ENCODE data around the gene ARHGAP10.

ARHGAP10 gene

GRCh38 chr4:147753047-147753446 is 21.2 kb downstream of the ARHGAP10 start:
- Histone ChIP-seq H3K36me3 (ENCODE audit: control insufficient read depth, insufficient read depth, low read length) (no peaks in the 10 kb centered on the region), H3K27me3 (ENCODE audit: control insufficient read depth, insufficient read depth, low read length) (no peaks in the 10 kb centered on the region), H3K27ac (ENCODE audit: low read depth, low read length) (no peak overlapping the region), H3K4me1 (ENCODE audit: control insufficient read depth, insufficient read depth, low read length) (peaks cover 23% of the 10 kb centered on the region), H3K9ac (ENCODE audit: low read length) (no peak overlapping the region), H3K4me3 (ENCODE audit: low read depth, low read length) (no peak overlapping the region), H3K9me3 (ENCODE audit: control insufficient read depth, insufficient read depth, low read depth, low read length) (no peaks in the 10 kb centered on the region)

DNA sequence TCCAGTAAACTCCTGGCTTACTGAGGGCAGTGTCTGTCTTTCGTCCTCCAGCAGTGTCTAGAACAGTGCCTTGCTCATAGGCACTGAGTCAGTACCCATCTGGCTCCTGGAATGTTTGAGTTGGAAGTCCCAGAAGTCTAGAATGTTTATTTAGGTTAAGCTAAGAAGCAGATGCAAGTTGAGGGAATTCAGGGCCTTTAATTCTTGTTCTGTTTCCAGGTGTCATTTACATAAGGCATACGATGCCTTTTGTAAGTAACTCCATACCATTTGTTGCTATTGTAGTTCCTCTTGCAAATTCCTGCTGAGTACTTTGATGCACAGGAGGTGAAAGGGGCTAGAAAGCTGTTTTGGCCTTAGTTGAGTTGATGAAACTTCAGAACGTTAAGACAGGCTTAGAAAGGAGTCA is 22.2 kb downstream of the ARHGAP10 start:
- Histone ChIP-seq H3K27ac (ENCODE audit: low read depth, low read length) (0 out of 2 replicates have a peak overlapping the region, but pooled peaks have one; percentile 0), H3K9ac (ENCODE audit: low read length) (no peak overlapping the region)

DNA sequence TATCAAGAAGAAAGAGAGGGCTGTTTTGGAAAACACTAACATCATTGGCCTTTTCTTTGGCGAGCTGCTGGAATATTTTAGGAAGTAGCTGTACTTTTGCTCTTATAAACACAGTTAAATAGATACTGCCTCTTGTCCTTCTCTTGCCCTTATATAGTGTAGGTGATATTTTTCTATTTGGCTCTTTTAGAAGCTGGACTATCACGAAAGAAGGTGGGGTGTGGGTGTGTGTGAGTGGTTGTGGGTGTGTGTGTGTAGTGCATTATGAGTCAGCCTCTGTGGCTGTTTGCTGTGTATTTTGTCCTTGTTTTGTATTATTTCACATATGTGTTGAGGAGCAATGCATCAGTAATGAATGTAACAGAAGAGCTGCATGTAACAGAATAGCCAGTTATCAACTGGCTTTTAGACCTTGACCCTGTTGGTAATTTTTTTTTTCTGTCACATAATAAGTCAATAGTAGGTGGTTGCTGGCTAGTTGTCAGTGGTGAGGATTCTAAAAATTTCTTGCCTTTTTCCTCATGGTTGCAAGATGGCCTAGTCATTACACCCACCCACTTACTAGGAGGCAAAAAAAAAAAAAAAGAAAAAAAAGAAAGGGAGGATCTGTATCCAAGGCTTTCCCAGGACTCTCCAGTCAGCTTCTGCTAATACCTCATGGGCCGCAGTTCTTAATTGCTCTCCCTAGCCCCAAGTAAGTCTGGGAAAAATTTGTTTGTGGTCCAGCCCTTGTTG is 23.8 kb downstream of the ARHGAP10 start:
- Histone ChIP-seq H3K4me1 (ENCODE audit: control insufficient read depth, insufficient read depth, low read length) (peaks cover 14% of the 10 kb centered on the region), H3K27ac (ENCODE audit: low read depth, low read length) (no peak overlapping the region), H3K9me3 (ENCODE audit: control insufficient read depth, insufficient read depth, low read depth, low read length) (no peaks in the 10 kb centered on the region), H3K4me3 (ENCODE audit: low read depth, low read length) (no peak overlapping the region), H3K9ac (ENCODE audit: low read length) (no peak overlapping the region), H3K27me3 (ENCODE audit: control insufficient read depth, insufficient read depth, low read length) (no peaks in the 10 kb centered on the region), H3K36me3 (ENCODE audit: control insufficient read depth, insufficient read depth, low read length) (no peaks in the 10 kb centered on the region)

More for the DNA sequence above, 22.2 kb downstream of the ARHGAP10 start:
- Histone ChIP-seq H3K36me3 (ENCODE audit: control insufficient read depth, insufficient read depth, low read length) (no peaks in the 10 kb centered on the region), H3K9me3 (ENCODE audit: control insufficient read depth, insufficient read depth, low read depth, low read length) (no peaks in the 10 kb centered on the region), H3K4me3 (ENCODE audit: low read depth, low read length) (no peak overlapping the region), H3K4me1 (ENCODE audit: control insufficient read depth, insufficient read depth, low read length) (peaks cover 23% of the 10 kb centered on the region), H3K27me3 (ENCODE audit: control insufficient read depth, insufficient read depth, low read length) (no peaks in the 10 kb centered on the region)

GRCh38 chr4:147756417-147756816 is 24.5 kb downstream of the ARHGAP10 start:
- no peaks in the 10 kb centered on the region for H3K9me3 ChIP-seq (ENCODE audit: control insufficient read depth, insufficient read depth, low read depth, low read length)
- H3K36me3 ChIP-seq (ENCODE audit: control insufficient read depth, insufficient read depth, low read length): no peaks in the 10 kb centered on the region
- H3K4me1 ChIP-seq (ENCODE audit: control insufficient read depth, insufficient read depth, low read length): peaks cover 14% of the 10 kb centered on the region
- H3K4me3 ChIP-seq (ENCODE audit: low read depth, low read length): no peak overlapping the region
- no peak overlapping the region for H3K9ac ChIP-seq (ENCODE audit: low read length)
- H3K27ac ChIP-seq (ENCODE audit: low read depth, low read length): no peak overlapping the region
- no peaks in the 10 kb centered on the region for H3K27me3 ChIP-seq (ENCODE audit: control insufficient read depth, insufficient read depth, low read length)

DNA sequence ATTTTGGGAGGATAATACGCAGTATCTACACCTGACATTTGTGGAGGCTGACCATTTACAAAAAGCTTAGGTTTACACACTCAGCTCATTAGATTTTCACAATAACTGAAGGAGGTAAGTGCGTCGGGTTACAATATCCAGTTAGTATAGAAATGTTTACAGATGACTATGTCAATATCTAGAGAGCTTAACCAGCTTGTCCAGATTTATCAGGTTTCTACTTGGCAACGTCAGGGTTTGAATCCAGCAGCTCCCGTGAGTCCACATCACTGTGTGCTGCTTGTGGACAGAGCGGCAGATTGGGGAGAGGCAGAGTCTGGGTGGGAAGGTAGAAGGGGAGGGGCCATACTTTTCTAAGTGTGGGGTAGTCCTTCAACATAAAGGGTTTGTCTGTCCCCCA is 28.3 kb downstream of the ARHGAP10 start:
- Histone ChIP-seq H3K27ac (ENCODE audit: low read depth, low read length) (no peak overlapping the region), H3K4me1 (ENCODE audit: control insufficient read depth, insufficient read depth, low read length) (no peaks in the 10 kb centered on the region)

DNA sequence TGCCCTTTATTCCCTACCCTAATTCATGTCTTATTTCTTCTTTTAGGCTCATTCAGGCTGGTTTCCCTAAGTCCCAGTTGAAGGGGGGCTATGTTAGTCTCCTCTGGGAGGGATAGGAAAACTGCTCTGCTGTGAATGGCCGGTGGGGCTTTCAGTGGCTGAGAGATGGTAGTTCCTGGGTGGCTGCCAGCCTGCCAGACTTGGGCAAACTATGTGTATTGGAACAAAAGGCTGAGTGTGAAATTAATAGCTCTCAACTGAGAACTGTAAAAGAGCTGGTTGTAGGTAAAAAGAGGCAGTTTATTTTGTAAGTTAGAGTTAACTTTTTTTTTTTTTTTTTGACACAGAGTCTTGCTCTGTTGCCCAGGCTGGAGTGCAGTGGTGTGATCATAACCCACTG is 28.8 kb downstream of the ARHGAP10 start:
- H3K27me3 ChIP-seq (ENCODE audit: control insufficient read depth, insufficient read depth, low read length): no peaks in the 10 kb centered on the region
- no peaks in the 10 kb centered on the region for H3K4me1 ChIP-seq (ENCODE audit: control insufficient read depth, insufficient read depth, low read length)
- H3K9ac ChIP-seq (ENCODE audit: low read length): no peak overlapping the region
- H3K9me3 ChIP-seq (ENCODE audit: control insufficient read depth, insufficient read depth, low read depth, low read length): no peaks in the 10 kb centered on the region
- H3K27ac ChIP-seq (ENCODE audit: low read depth, low read length): no peak overlapping the region
- H3K4me3 ChIP-seq (ENCODE audit: low read depth, low read length): no peak overlapping the region
- H3K36me3 ChIP-seq (ENCODE audit: control insufficient read depth, insufficient read depth, low read length): no peaks in the 10 kb centered on the region

More for the DNA sequence above, 28.3 kb downstream of the ARHGAP10 start:
- Histone ChIP-seq H3K36me3 (ENCODE audit: control insufficient read depth, insufficient read depth, low read length) (no peaks in the 10 kb centered on the region), H3K9ac (ENCODE audit: low read length) (no peak overlapping the region), H3K4me3 (ENCODE audit: low read depth, low read length) (no peak overlapping the region), H3K27me3 (ENCODE audit: control insufficient read depth, insufficient read depth, low read length) (no peaks in the 10 kb centered on the region), H3K9me3 (ENCODE audit: control insufficient read depth, insufficient read depth, low read depth, low read length) (no peaks in the 10 kb centered on the region)

DNA sequence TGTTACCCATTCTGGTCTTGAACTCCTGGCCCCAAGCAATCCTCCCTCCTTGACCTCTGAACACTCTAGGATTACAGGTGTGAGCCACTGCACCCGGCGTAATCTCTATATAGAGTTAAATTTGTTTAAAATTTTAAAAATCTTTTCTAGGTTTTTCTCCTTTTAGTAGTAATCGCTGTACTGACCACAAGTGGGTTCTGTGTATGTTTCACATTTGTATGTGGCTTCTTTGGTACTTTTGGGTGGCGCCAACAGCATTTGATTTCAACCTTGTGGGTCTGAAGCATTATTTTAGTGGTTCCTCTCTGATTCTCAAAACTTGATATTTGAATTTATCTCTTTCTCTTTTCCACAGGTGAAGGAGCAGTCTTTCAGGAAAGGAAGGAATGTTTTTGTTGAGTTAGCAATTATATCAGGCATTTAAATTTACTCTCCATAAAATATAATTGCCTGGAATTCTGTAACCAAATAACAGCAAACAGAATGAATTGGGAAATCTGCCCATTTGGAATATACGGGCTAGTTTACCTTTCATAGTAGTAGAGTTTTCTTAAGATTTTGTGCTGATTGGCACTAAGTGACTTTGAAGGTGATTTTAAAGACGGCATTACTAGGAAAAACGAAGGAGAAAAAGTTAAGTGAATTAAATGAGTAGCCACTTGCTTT is 29.5 kb downstream of the ARHGAP10 start:
- Histone ChIP-seq H3K4me3 (ENCODE audit: low read depth, low read length) (no peak overlapping the region), H3K27me3 (ENCODE audit: control insufficient read depth, insufficient read depth, low read length) (no peaks in the 10 kb centered on the region), H3K36me3 (ENCODE audit: control insufficient read depth, insufficient read depth, low read length) (no peaks in the 10 kb centered on the region), H3K4me1 (ENCODE audit: control insufficient read depth, insufficient read depth, low read length) (no peaks in the 10 kb centered on the region), H3K9ac (ENCODE audit: low read length) (no peak overlapping the region), H3K27ac (ENCODE audit: low read depth, low read length) (no peak overlapping the region), H3K9me3 (ENCODE audit: control insufficient read depth, insufficient read depth, low read depth, low read length) (no peaks in the 10 kb centered on the region)

- H3K9me3 ChIP-seq (ENCODE audit: control insufficient read depth, insufficient read depth, low read depth, low read length): no peaks in the 10 kb centered on the region
- H3K4me1 ChIP-seq (ENCODE audit: control insufficient read depth, insufficient read depth, low read length): no peaks in the 10 kb centered on the region
- H3K27ac ChIP-seq (ENCODE audit: low read depth, low read length): no peak overlapping the region
- no peak overlapping the region for H3K9ac ChIP-seq (ENCODE audit: low read length)
- no peaks in the 10 kb centered on the region for H3K27me3 ChIP-seq (ENCODE audit: control insufficient read depth, insufficient read depth, low read length)
- H3K4me3 ChIP-seq (ENCODE audit: low read depth, low read length): no peak overlapping the region
- no peaks in the 10 kb centered on the region for H3K36me3 ChIP-seq (ENCODE audit: control insufficient read depth, insufficient read depth, low read length)
Measured at GRCh38 chr4:147764337-147764736, 32.4 kb downstream of the ARHGAP10 start.

DNA sequence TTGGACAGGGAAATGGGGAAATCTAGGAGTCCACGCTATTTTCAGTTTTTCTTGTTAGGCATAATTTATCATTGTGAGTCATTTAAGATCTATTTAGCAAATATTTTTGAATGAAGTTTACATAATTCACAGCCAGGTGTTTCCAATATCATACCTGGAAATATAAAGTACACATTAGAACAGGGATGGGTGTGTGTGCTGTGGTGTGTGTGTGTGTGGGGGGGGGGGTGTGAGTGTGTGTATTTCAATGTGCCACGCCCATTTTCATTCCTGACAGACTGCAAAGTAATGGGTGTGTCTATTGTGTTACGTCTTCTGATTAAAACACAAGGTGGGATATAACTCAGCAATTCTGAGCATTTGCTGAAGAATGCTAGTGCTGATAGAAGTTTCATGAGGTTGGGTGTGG is 33.2 kb downstream of the ARHGAP10 start:
- Histone ChIP-seq H3K9me3 (ENCODE audit: control insufficient read depth, insufficient read depth, low read depth, low read length) (no peaks in the 10 kb centered on the region), H3K4me1 (ENCODE audit: control insufficient read depth, insufficient read depth, low read length) (no peaks in the 10 kb centered on the region), H3K4me3 (ENCODE audit: low read depth, low read length) (no peak overlapping the region), H3K36me3 (ENCODE audit: control insufficient read depth, insufficient read depth, low read length) (no peaks in the 10 kb centered on the region), H3K27ac (ENCODE audit: low read depth, low read length) (no peak overlapping the region), H3K9ac (ENCODE audit: low read length) (no peak overlapping the region), H3K27me3 (ENCODE audit: control insufficient read depth, insufficient read depth, low read length) (no peaks in the 10 kb centered on the region)

DNA sequence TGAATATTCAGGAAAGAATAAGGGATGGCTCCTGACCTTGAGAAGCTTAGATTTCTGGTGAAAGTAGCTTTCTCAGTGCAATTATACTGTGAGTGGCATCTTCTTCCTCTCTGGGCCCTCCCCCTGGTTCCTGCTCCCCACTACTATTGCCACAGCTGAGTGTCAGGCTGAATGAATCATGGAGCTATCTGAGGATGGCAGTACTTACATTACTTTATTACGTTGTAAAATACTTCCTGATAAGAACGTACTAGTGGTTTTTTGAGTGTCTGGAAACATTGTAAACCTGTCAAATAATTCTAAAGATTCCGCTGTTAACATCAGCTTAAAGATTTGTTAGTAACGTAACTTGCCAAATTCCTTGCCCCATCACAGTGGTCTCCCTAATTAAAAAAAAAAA is 36.2 kb downstream of the ARHGAP10 start:
- Histone ChIP-seq H3K27ac (ENCODE audit: low read depth, low read length) (no peak overlapping the region), H3K9ac (ENCODE audit: low read length) (no peak overlapping the region), H3K9me3 (ENCODE audit: control insufficient read depth, insufficient read depth, low read depth, low read length) (no peaks in the 10 kb centered on the region), H3K4me3 (ENCODE audit: low read depth, low read length) (no peak overlapping the region), H3K36me3 (ENCODE audit: control insufficient read depth, insufficient read depth, low read length) (no peaks in the 10 kb centered on the region), H3K27me3 (ENCODE audit: control insufficient read depth, insufficient read depth, low read length) (no peaks in the 10 kb centered on the region), H3K4me1 (ENCODE audit: control insufficient read depth, insufficient read depth, low read length) (peaks cover 9% of the 10 kb centered on the region; the same call in 1 of the 2 replicates)

- H3K4me1 ChIP-seq (ENCODE audit: control insufficient read depth, insufficient read depth, low read length): peaks cover 14% of the 10 kb centered on the region; the same call in 1 of the 2 replicates
Measured at GRCh38 chr4:147769386-147769785, 37.5 kb downstream of the ARHGAP10 start.

More at GRCh38 chr4:147769386-147769785, 37.5 kb downstream of the ARHGAP10 start:
- H3K4me3 ChIP-seq (ENCODE audit: low read depth, low read length): no peak overlapping the region
- no peak overlapping the region for H3K27ac ChIP-seq (ENCODE audit: low read depth, low read length)
- no peaks in the 10 kb centered on the region for H3K9me3 ChIP-seq (ENCODE audit: control insufficient read depth, insufficient read depth, low read depth, low read length)
- no peaks in the 10 kb centered on the region for H3K36me3 ChIP-seq (ENCODE audit: control insufficient read depth, insufficient read depth, low read length)
- no peak overlapping the region for H3K9ac ChIP-seq (ENCODE audit: low read length)
- no peaks in the 10 kb centered on the region for H3K27me3 ChIP-seq (ENCODE audit: control insufficient read depth, insufficient read depth, low read length)

Data from HUES6 (cell line).